K562 (cell line): ENCODE measurements around the gene JMJD1C. TPM values are rescaled to one million over a fixed set of nuclear protein-coding genes. Genes with fewer than 3 reads are reported as not detected.
A peak's percentile ranks its signal among the peaks of the same experiment; 100 is the strongest.

Experiments
- ATAC-seq: fragments of 200-7000 bp; cut with Tn5 transposase; 3 replicates; pipeline ENCODE4 v1.9.1; 2020; ENCODE audit warnings: moderate library complexity
- BruUV-seq: library from RNA; stranded (reverse); fragments of 400-500 nt; replicated peaks from 2 replicates; lab custom pipeline; 2021; lab: Mats Ljungman, UMichigan
- CTCF ChIA-PET: fragments of 300-600 bp; formaldehyde crosslinking; extraction: SDS; loops from one replicate; lab custom pipeline; 2021; ENCODE audit warnings: low intra/inter-chr PET ratio; lab: Yijun Ruan, JAX
- POLR2A ChIA-PET: fragments of 300-600, 350-650 bp; sonication (Branson Sonifier 250); formaldehyde crosslinking; extraction: SDS; loops from one replicate; lab custom pipeline; 2021; ENCODE audit warnings: antibody characterized with exemption, inconsistent platforms; lab: Yijun Ruan, JAX
- DNase-seq, 4 experiments: peaks; one replicate each; pipeline versions ENCODE4 v3.0.0 to v3.0.0-alpha.2; 2011 to 2018; ENCODE audit warnings: low spot score in 3 of 4, mixed read lengths in 3 of 4; ENCODE audit errors: extremely low read depth in 1 of 4
- FAIRE-seq: peaks from 2 replicates; lab custom pipeline; 2011; peaks lifted over from hg19 to GRCh38; lab: Jason Lieb, UNC
- H2AFZ ChIP-seq: 2 replicates; pipeline ENCODE4 v1.6.0; 2011; ENCODE audit warnings: low read depth, low read length, control low read depth, inconsistent platforms
- H3K27ac ChIP-seq: fragments of 200-600 bp; 3 replicates; pipeline ENCODE4 v1.8.0; 2011; ENCODE audit warnings: low read depth, mild to moderate bottlenecking, control low read depth, inconsistent platforms, low read length, moderate library complexity, mixed read lengths; ENCODE audit errors: extremely low read depth
- H3K27me3 ChIP-seq, 2 experiments: fragments of 300-600 bp in 1 of 2; 2 replicates in 1 of 2; 3 replicates in 1 of 2; pipeline versions ENCODE4 v1.6.0 to v1.8.0; 2011; ENCODE audit warnings: inconsistent platforms in 2 of 2, low read length in 2 of 2, mild to moderate bottlenecking in 1 of 2, mixed read lengths in 1 of 2, moderate library complexity in 1 of 2; ENCODE audit not compliant: control insufficient read depth in 2 of 2, insufficient read depth in 2 of 2
- H3K36me3 ChIP-seq: fragments of 300-600 bp; 3 replicates; pipeline ENCODE4 v1.8.0; 2011; ENCODE audit warnings: mild to moderate bottlenecking, low read length, inconsistent platforms; ENCODE audit not compliant: control insufficient read depth, insufficient read depth
- H3K4me1 ChIP-seq, 2 experiments: fragments of 200-600 bp in 1 of 2; replicated peaks in 1 of 2; 2 replicates in 1 of 2; 3 replicates in 1 of 2; pipeline versions ENCODE4 v1.5.1 to v1.8.0; 2011; ENCODE audit warnings: inconsistent platforms in 2 of 2, low read length in 2 of 2, mild to moderate bottlenecking in 1 of 2, mixed read lengths in 1 of 2, moderate library complexity in 1 of 2; ENCODE audit not compliant: control insufficient read depth in 2 of 2, insufficient read depth in 2 of 2
- H3K4me2 ChIP-seq: 2 replicates; pipeline ENCODE4 v1.6.1; 2011; ENCODE audit warnings: low read length, control low read depth, inconsistent platforms, mixed read lengths; ENCODE audit not compliant: insufficient read depth
- H3K4me3 ChIP-seq: fragments of 200-600 bp; sonication (generic), shearing (Covaris generic); 2 replicates; pipeline ENCODE4 v1.5.1; 2016; ENCODE audit warnings: control low read depth, inconsistent platforms
- H3K79me2 ChIP-seq: fragments of 200-600 bp; 3 replicates; pipeline ENCODE4 v1.8.0; 2011; ENCODE audit warnings: low read length, inconsistent platforms; ENCODE audit not compliant: control insufficient read depth, insufficient read depth
- H3K9ac ChIP-seq, 2 experiments: 2 replicates each; pipeline versions ENCODE4 v1.6.0 to v1.6.1; 2011; ENCODE audit warnings: low read depth in 2 of 2, low read length in 2 of 2, control low read depth in 1 of 2, inconsistent platforms in 1 of 2, mild to moderate bottlenecking in 1 of 2, mixed read lengths in 1 of 2; ENCODE audit not compliant: insufficient read depth in 1 of 2
- H3K9me1 ChIP-seq: one replicate; pipeline ENCODE4 v1.6.0; 2011; ENCODE audit warnings: inconsistent platforms, mild to moderate bottlenecking, low read length, moderate library complexity; ENCODE audit not compliant: control insufficient read depth, insufficient read depth
- H3K9me3 ChIP-seq: replicated peaks from 2 replicates; pipeline ENCODE4 v1.5.1; 2011; ENCODE audit warnings: low read depth, low read length, inconsistent platforms; ENCODE audit not compliant: control insufficient read depth, insufficient read depth
- H4K20me1 ChIP-seq: replicated peaks from 2 replicates; pipeline ENCODE4 v1.6.1; 2011; ENCODE audit warnings: low read length, inconsistent platforms, mixed read lengths; ENCODE audit not compliant: control insufficient read depth, insufficient read depth
- ASH1L ChIP-seq: fragments of 450-650 bp; IDR thresholded peaks from 2 replicates; pipeline ENCODE4 v1.6.1; 2018; ENCODE audit warnings: borderline replicate concordance, mild to moderate bottlenecking, low read depth; ENCODE audit not compliant: partially characterized antibody
- CTBP1 ChIP-seq: fragments of 450-650 bp; IDR thresholded peaks from 2 replicates; pipeline ENCODE4 v1.6.1; 2016; ENCODE audit warnings: borderline replicate concordance
- LEF1 ChIP-seq: fragments of 450-650 bp; IDR thresholded peaks from 2 replicates; pipeline ENCODE4 v1.6.1; 2016; ENCODE audit warnings: mild to moderate bottlenecking
- MEIS2 ChIP-seq: fragments of 450-650 bp; IDR thresholded peaks from 2 replicates; pipeline ENCODE4 v1.6.1; 2014; ENCODE audit warnings: mild to moderate bottlenecking; ENCODE audit not compliant: partially characterized antibody
- POLR2B ChIP-seq: fragments of 450-650 bp; IDR thresholded peaks from 2 replicates; pipeline ENCODE4 v1.6.1; 2018; ENCODE audit warnings: low read depth; ENCODE audit not compliant: partially characterized antibody
- RAD21 ChIP-seq, 2 experiments: fragments of 250-450 bp in 1 of 2; fragments of 450-650 bp in 1 of 2; sonication (Bioruptor Pico) in 1 of 2; formaldehyde crosslinking in 1 of 2; IDR thresholded peaks in 1 of 2; conservative IDR thresholded peaks in 1 of 2; 2 replicates each; pipeline versions ENCODE4 v1.4.0 to v1.8.0; 2020 to 2022; ENCODE audit warnings: mild to moderate bottlenecking in 2 of 2, moderate library complexity in 1 of 2
- RCOR1 ChIP-seq, 2 experiments: IDR thresholded peaks; 2 replicates each; pipeline ENCODE4 v1.6.1; 2012; ENCODE audit warnings: low read depth in 2 of 2, low read length in 2 of 2, borderline replicate concordance in 1 of 2, improper control_type of control experiment in 1 of 2
- RREB1 ChIP-seq: fragments of 250-450 bp; sonication (Bioruptor Pico); IDR thresholded peaks from 2 replicates; pipeline ENCODE4 v1.4.0; 2020
- RUNX1 ChIP-seq: sonication (generic); IDR thresholded peaks from 2 replicates; pipeline ENCODE4 v1.6.1; 2016; ENCODE audit warnings: antibody characterized with exemption, low read depth
- SOX6 ChIP-seq: fragments of 450-650 bp; IDR thresholded peaks from 2 replicates; pipeline ENCODE4 v1.6.1; 2014; ENCODE audit warnings: mild to moderate bottlenecking
- STAG1 ChIP-seq: sonication (generic); formaldehyde crosslinking; IDR thresholded peaks from 2 replicates; pipeline ENCODE4 v1.5.0; 2020; ENCODE audit warnings: missing genetic modification reagents, borderline replicate concordance
- TEAD4 ChIP-seq, 2 experiments: sonication (generic) in 1 of 2; formaldehyde crosslinking in 1 of 2; IDR thresholded peaks; 2 replicates each; pipeline versions ENCODE4 v1.6.1 to v1.8.0; 2012 to 2022; ENCODE audit warnings: borderline replicate concordance in 1 of 2, inconsistent platforms in 1 of 2, low read length in 1 of 2, mild to moderate bottlenecking in 1 of 2, missing genetic modification reagents in 1 of 2
- WGBS: fragments of 100-300 bp; shearing (Covaris generic); methylation state at CpG from one replicate; pipeline ENCODE4 v1.1.6; 2016; ENCODE audit warnings: low coverage, mixed read lengths; ENCODE audit not compliant: insufficient coverage; ENCODE audit errors: missing lambda C conversion rate; 5-methylcytosine and 5-hydroxymethylcytosine counted together
- in situ Hi-C: fragments of 300-500 bp; cut with MboI; formaldehyde crosslinking; loops from 4 replicates; pipeline ENCODE4 v1.15.0; 2018; ENCODE audit warnings: inconsistent platforms, mixed read lengths
- intact Hi-C: fragments of 100-400 bp; cut with micrococcal nuclease; formaldehyde crosslinking; loops from 2 replicates; pipeline ENCODE4 v1.14.2; 2022
- polyA plus RNA-seq, 8 experiments: library from polyadenylated mRNA; depleted of rRNA in 4 of 8; stranded (reverse) in 5 of 8; unstranded in 3 of 8; fragments of >200 nt; fragmentation: Nextera tagmentation in 2 of 8; fragmentation: Illumina TruSeq in 1 of 8; extraction: Ambion mirVana in 2 of 8; extraction: Trizol in 1 of 8; gene quantifications; 2 replicates each; pipeline versions ENCODE4 v1.2.1 to v1.2.3, GENCODE V29; 2011 to 2014; ENCODE audit warnings: inconsistent platforms in 1 of 8, missing spikeins in 1 of 8
- total RNA-seq, 7 experiments: library from RNA; depleted of rRNA in 6 of 7; stranded (reverse); fragments of >200 nt in 6 of 7; fragmentation: Illumina TruSeq in 2 of 7; extraction: Trizol in 2 of 7; gene quantifications; 2 replicates each; pipeline versions ENCODE4 v1.2.1 to v1.2.3, GENCODE V29; 2011 to 2021; ENCODE audit warnings: low replicate concordance in 1 of 7
- TF ChIP-seq, protein P1 (sequence below): fragments of 450-650 bp; IDR thresholded peaks from 2 replicates; pipeline ENCODE4 v1.6.1; 2016; ENCODE audit warnings: antibody characterized with exemption

Gene JMJD1C
- total and polyA plus RNA-seq, 9 of the 15 experiments (the other 6 are each of a cell fraction or from before 2014, with no cell fraction given), result 25.3 to 68.0 (median 47.2) TPM

DNA sequence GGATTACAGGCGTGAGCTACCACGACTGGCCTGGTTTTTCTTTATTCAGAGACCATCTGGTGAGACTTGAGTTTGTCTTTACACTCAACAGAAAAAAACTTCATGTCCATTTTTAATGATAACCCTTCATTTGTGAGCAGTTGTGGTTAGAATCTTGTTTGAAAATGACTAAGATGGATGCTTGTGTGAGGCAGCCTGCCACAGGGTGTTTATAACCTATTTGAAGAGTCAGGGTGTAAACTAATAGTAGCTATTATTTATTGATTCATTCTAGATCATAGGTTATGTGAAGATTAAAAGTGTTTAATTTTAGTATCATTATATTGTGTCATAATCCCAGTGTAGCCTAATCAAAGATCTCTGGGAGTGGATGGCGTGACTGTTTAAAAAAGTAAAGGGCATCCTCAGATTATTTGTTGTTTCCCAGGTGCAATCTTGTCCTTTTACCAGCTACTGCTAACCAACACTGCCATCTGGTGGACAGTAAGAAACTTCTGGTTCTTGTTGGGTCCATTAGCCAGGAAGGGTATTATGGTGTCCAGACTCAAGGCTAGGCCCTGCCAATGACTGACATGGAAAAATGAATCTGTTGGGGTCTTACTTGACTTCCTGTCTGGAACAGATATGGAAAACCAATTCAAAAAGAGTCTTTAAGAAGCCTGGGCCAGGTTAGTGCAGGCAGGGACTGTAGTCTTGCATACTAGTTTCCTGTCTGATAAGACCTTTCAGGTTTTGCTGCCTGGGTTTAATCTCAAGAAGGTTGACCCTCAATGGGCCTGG lies 307.7 kb downstream of the JMJD1C start:
- Histone ChIP-seq H3K79me2 (no peaks in the 10 kb centered on the region), H3K9ac (no peak overlapping the region), H3K27me3 (no peaks in the 10 kb centered on the region), H4K20me1 (peaks cover 3% of the 10 kb centered on the region; the same call in 1 of the 2 replicates), H3K36me3 (peaks cover 14% of the 10 kb centered on the region; the same call in 1 of the 3 replicates), H3K9me3 (no peaks in the 10 kb centered on the region), H3K27ac (no peak overlapping the region), H3K4me3 (no peak overlapping the region), H3K9me1 (no peaks in the 10 kb centered on the region), H3K4me2 (no peak overlapping the region), H2AFZ (no peak overlapping the region), H3K4me1 (no peaks in the 10 kb centered on the region)
- intact Hi-C loops, result loop anchor here (1.0 to 10.0 kb wide), 8 partner anchors 76 to 721 kb away; no protein-coding TSS in a partner anchor
- in situ Hi-C loops, result loop anchor here (10.0 kb wide), 1 partner anchor 543 kb away; no protein-coding TSS in a partner anchor
- DNase-seq (peak; percentile 67 to 92 (median 72)), ATAC-seq (peak; percentile 87), FAIRE-seq (peak; percentile 99)
- ChIA-PET CTCF (interaction anchor here (0.6 to 2.5 kb wide), 12 partner anchors 61 to 1120 kb away, joined by 3 to 9 read pairs (median 4); no protein-coding TSS in a partner anchor), POLR2A (interaction anchor here (0.6 to 2.6 kb wide), 4 partner anchors 10 to 503 kb away, joined by 3 to 14 read pairs (median 5); no protein-coding TSS in a partner anchor)
- no TSS peak for BruUV-seq
- WGBS, result 57% methylated on average over 3 of the region's 3 CpGs
- TF ChIP-seq STAG1 (CRISPR knock-in tag) (peak; percentile 82; the same call in 1 of the 2 replicates), POLR2B (no peak), RAD21 (CRISPR knock-in tag; conservative IDR thresholded peaks at IDR 0.05 in 1 of 2, IDR thresholded peaks at IDR 0.05 in 1 of 2) (peak; percentile 98 to 99), MEIS2 (peak; percentile 50), TEAD4 (IDR thresholded peaks at IDR 0.05; ENCODE audit: low read length) (0 out of 2 replicates have a peak, but pooled peaks have one; percentile 11), TEAD4 (CRISPR knock-in tag; IDR thresholded peaks at IDR 0.05; ENCODE audit: borderline replicate concordance) (no peak), RUNX1 (no peak), RCOR1 (IDR thresholded peaks at IDR 0.05; ENCODE audit: borderline replicate concordance in 1 of 2, low read depth in 2 of 2, low read length in 2 of 2) (peak in 1 of 2 experiments; percentile 24; a peak in 1 of 4 replicates), RREB1 (CRISPR knock-in tag) (no peak), CTBP1 (peak; percentile 49; the same call in 1 of the 2 replicates), SOX6 (peak; percentile 9; the same call in 1 of the 2 replicates), ASH1L (no peak), LEF1 (no peak)
- TF ChIP-seq, protein P1, sequence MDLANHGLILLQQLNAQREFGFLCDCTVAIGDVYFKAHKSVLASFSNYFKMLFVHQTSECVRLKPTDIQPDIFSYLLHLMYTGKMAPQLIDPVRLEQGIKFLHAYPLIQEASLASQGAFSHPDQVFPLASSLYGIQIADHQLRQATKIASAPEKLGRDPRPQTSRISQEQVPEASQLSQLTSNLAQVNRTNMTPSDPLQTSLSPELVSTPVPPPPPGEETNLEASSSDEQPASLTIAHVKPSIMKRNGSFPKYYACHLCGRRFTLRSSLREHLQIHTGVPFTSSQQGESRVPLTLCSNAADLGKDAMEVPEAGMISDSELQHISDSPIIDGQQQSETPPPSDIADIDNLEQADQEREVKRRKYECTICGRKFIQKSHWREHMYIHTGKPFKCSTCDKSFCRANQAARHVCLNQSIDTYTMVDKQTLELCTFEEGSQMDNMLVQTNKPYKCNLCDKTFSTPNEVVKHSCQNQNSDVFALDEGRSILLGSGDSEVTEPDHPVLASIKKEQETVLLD, result no peak
